Kidney epithelial cell (primary cell): ENCODE results near the gene VDAC1. TPM values are rescaled to one million over a fixed set of nuclear protein-coding genes. Genes with fewer than 3 reads are reported as not detected.

Source experiments
- DNase-seq: peaks from one replicate; pipeline ENCODE4 v3.0.0-alpha.2; 2010; ENCODE audit warnings: low read depth
- H3K27me3 ChIP-seq: 2 replicates; pipeline ENCODE4 v1.6.0; 2011; ENCODE audit warnings: low read length; ENCODE audit not compliant: control insufficient read depth, insufficient read depth
- H3K36me3 ChIP-seq: 2 replicates; pipeline ENCODE4 v1.5.1; 2011; ENCODE audit warnings: low read length; ENCODE audit not compliant: control insufficient read depth, insufficient read depth
- H3K4me3 ChIP-seq: 2 replicates; pipeline ENCODE4 v1.5.1; 2011; ENCODE audit warnings: low read depth, mild to moderate bottlenecking, control low read depth, low read length
- total RNA-seq: library from RNA; depleted of rRNA; stranded (reverse); fragments of >200 nt; gene quantifications from 2 replicates; pipeline ENCODE4 v1.2.3, GENCODE V29; 2015
- TF ChIP-seq, protein P1 (sequence below): IDR thresholded peaks from 2 replicates; pipeline ENCODE4 v1.5.1; 2011; ENCODE audit warnings: mild to moderate bottlenecking, moderate library complexity, low read length, control low read depth, inconsistent platforms; ENCODE audit not compliant: insufficient read depth, poor library complexity, severe bottlenecking

Gene VDAC1
- total RNA-seq, 1 donor from 2014 or later: 238 TPM

- no peaks in the 10 kb centered on the region for H3K27me3 ChIP-seq
- DNase-seq: no peak
- H3K36me3 ChIP-seq: no peaks in the 10 kb centered on the region
- TF ChIP-seq, protein P1, sequence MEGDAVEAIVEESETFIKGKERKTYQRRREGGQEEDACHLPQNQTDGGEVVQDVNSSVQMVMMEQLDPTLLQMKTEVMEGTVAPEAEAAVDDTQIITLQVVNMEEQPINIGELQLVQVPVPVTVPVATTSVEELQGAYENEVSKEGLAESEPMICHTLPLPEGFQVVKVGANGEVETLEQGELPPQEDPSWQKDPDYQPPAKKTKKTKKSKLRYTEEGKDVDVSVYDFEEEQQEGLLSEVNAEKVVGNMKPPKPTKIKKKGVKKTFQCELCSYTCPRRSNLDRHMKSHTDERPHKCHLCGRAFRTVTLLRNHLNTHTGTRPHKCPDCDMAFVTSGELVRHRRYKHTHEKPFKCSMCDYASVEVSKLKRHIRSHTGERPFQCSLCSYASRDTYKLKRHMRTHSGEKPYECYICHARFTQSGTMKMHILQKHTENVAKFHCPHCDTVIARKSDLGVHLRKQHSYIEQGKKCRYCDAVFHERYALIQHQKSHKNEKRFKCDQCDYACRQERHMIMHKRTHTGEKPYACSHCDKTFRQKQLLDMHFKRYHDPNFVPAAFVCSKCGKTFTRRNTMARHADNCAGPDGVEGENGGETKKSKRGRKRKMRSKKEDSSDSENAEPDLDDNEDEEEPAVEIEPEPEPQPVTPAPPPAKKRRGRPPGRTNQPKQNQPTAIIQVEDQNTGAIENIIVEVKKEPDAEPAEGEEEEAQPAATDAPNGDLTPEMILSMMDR: no peak
- H3K4me3 ChIP-seq: no peak overlapping the region
These were observed 71.6 kb downstream of the VDAC1 start for GRCh38 chr5:133933169-133933509.

DNA sequence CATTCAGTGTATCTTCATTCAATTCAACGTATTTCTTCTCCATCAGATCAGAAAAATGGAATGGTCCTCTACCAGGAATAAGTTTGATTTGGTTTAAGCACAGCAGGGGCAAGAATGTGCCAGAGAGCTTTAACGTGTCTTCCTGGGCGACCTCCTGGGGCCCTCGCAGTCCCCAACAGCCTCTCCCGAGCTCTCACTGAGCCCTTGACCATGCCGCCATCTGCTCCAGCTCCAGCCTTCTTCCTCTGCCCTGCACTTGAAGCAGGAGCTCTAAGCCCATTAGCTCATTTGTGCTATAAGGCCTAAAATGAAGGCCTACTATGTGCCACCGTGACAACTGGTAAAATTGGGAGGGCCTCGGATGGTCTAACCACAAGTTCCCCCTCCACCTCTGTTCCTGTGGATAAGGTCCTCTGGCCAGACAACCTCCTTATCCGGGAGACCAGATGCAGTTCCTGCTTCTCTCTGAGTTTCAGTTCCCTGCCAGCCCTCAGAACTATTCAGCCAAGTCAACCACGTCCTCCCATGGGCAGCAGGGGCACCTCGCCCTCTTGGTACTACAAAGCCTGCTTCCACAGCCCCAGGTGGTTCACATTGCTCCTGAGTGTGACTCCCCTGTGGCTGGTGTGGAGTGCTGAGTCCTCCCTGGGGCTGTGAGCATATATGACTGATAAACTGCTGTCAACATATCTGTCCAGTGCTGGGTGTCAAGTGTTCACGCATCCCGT, 72.2 kb downstream of the VDAC1 start:
- Histone ChIP-seq H3K36me3 (no peaks in the 10 kb centered on the region), H3K4me3 (no peak overlapping the region), H3K27me3 (no peaks in the 10 kb centered on the region)
- TF ChIP-seq, protein P1: no peak
- no peak for DNase-seq

DNA sequence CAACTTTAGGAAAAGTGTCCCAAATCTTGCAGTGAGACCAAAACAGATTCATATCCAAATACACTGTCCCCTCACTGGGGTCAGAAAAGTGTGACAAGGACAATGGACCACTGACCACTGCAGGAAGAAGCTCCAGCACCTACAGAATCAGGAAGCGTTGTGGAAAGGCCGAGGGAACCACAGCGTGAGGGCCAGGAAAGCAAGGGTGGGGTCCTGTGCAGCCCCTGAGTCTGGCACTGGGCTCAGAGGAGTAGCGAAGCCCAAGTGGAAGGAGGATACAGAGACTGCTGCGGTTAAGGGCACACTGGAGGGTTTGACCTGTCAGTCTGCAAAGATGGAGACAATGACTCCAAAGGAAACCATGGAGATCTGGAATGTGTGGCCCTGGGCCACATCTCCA, 73.2 kb downstream of the VDAC1 start:
- Histone ChIP-seq H3K36me3 (no peaks in the 10 kb centered on the region), H3K27me3 (no peaks in the 10 kb centered on the region), H3K4me3 (no peak overlapping the region)
- DNase-seq: no peak
- TF ChIP-seq, protein P1: no peak

DNA sequence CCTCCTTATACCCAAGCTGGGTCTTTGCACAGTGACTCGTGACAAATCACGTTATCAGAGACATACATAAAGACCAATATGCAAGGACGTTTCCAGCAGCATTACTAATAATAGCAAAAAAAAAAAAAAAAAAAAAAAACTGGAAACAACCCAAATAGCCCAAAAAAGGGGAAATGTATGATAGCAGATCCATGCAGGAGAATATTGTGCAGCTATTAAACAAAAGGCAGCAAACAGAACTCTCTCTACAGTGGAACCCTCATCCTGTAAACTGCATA, 74.0 kb downstream of the VDAC1 start:
- Histone ChIP-seq H3K27me3 (no peaks in the 10 kb centered on the region), H3K4me3 (no peak overlapping the region), H3K36me3 (no peaks in the 10 kb centered on the region)
- DNase-seq: no peak
- TF ChIP-seq, protein P1: no peak

GRCh38 chr5:133930061-133930812, 74.5 kb downstream of the VDAC1 start:
- Histone ChIP-seq H3K4me3 (no peak overlapping the region), H3K36me3 (no peaks in the 10 kb centered on the region), H3K27me3 (no peaks in the 10 kb centered on the region)
- TF ChIP-seq, protein P1: no peak
- no peak for DNase-seq
